Measurements from ENCODE around the gene ADGRG7.

DNA sequence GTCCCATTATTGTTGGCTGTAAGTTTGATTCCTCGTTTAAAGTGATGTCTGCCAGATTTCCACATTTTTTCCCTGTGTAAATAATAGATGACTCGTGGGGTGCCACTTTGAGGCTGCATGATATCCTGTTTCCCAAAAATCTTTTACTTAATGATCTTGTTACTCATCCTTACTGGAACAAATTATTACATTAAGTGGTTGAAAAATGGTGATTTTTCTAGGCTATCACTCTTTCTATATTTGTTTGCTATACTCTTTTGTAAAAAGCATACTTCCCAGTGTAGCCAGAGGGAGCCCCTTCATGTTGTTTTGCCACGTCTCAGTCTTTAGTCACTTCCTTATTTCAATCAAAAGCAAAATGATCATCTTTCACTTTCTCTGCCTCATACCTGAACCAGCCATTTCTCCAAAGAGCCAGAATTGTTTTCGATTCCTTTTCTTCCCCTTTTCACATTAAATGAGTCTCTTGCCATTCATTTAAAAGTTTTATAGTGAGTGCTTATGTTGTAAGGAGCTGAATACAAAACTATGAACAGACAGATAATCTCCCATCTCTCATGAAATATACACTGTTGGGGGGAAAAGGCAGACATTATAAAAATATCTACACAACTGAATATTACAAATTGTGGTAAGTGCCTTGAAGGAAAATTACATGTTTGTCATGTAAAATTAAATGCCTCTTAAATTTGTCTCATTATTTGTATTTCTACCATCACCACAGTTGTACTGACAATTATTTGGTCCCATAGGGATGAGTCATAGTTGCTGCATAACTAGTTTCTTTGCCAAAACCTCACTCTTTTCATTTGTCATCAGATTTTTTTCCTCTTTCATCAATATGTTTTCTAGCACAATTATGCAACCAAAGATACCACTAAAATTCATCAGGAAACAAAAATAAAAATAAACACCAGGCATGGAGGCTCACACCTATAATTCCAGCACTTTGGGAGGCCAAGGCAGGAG lies 41.5 kb downstream of the ADGRG7 start:
- TF ChIP-seq ZFX (IDR thresholded peaks at IDR 0.05; ENCODE audit: borderline replicate concordance) (no peak), CTCF (IDR thresholded peaks at IDR 0.05) (no peak)
